Measurements from ENCODE around the gene ANO7.

Gene ANO7

DNA sequence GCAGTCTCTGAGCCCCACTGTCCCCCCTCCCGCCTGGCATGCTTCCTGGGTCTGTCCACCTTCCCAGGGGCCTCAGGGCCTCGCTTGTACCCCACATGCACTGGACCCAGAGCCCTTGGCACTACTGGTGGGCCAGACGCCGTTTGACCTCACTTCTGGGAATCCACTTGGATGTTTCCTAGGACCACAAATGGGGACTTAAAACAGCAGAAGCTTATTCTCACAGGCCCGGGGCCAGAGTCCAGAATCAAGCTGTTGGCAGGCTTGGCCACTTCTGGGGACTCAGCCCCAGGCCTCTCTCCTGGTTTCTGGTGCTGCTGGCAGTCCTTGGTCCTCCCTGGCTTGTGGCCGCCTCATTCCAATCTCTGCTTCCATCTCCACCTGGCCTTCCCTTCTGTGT is 19.6 kb downstream of the ANO7 start:
- DNase-seq (ENCODE audit: low spot score) = no peak

DNA sequence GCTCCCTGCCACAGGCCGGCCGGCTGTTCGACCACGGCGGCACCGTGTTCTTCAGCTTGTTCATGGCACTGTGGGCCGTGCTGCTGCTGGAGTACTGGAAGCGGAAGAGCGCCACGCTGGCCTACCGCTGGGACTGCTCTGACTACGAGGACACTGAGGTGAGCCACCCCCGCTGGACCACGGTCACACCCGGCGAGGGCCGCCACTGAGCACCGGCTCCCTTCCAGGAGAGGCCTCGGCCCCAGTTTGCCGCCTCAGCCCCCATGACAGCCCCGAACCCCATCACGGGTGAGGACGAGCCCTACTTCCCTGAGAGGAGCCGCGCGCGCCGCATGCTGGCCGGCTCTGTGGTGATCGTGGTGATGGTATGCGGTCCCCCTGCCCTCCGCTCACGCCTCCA is 20.8 kb downstream of the ANO7 start:
- DNase-seq (ENCODE audit: low spot score) = no peak

DNA sequence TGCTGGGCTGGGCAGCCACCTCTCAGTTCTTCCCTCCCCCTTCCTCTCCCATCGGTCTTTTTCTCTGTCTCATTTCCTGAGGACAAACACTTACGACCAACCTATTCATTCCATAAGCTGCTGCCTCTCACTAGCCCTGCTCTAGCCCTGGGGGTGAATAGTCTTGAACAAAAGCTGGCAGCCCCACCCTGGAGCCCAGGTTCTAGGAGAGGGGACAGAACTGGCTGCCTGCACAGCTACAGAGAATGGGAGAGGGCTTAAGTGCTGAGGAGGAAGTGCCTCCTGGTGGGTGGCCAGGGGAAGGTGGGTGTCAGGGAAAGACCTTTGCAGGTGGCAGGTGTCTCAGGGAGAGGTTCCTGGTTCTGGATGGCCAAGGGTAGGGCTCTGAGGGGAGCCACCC is 22.8 kb downstream of the ANO7 start:
- DNase-seq (ENCODE audit: low spot score) = no peak

DNA sequence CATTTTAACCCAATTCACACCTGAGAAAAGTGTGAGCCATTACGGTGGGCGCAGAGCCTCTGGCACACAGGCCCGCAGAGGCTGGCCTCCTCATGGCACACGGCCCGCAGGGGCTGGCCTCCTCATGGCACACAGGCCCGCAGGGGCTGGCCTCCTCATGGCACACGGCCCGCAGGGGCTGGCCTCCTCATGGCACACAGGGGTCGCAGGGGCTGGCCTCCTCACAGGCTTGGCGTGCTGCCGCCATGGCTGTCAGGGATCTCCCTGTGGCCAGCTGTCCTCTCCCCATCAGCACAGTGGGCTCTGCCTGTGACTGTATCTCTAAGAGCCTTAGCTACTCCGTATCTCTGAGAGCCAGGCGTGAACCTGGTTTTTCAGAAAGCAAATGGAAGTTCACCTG is 24.6 kb downstream of the ANO7 start:
- DNase-seq (ENCODE audit: low spot score) = no peak

DNA sequence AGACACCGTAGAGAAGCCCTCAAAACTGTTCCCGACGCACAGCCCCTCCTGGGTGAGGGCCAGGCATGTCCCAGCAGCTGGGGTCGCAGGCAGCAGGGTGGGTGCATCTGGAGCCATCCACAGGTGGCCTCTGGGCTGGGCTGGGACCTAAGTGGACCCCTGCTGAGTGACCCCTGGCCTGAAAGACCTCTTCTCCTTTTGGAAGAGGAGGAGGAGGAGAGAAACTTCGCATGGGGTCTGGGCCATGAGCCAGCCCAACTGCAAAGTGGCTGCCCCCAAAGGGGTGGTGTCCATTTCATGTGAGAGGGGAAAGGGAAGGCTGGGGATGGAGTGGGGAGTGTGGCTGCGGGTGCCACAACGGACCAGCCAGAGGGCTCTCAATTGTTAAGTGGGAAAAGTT is 25.1 kb downstream of the ANO7 start:
- DNase-seq (ENCODE audit: low spot score) = no peak

- no peak for DNase-seq (ENCODE audit: low spot score)
Observed at GRCh38 chr2:241214209-241214608, 25.7 kb downstream of the ANO7 start.

- no peak for DNase-seq (ENCODE audit: low spot score)
Observed at GRCh38 chr2:241214766-241215165, 26.3 kb downstream of the ANO7 start.

DNA sequence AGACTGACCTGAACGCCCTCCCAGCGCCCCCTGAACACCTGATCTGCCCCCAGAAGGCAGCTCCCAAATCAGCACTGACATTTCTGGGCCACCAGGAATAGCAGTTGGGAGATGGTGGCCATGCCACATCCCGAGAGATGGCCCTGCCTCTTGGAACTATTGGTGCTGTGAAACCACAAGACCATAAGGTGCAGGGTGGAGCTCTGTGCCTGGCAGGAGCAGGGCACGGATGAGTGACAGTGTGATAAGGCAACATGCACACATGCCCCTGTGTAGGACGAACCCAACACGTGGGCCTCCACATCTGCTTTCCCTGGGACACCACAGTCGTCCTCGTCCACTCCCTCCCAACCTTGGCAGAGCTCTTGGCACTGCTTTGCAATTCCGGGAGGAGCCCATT is 26.9 kb downstream of the ANO7 start:
- no peak for DNase-seq (ENCODE audit: low spot score)

- DNase-seq (ENCODE audit: low spot score) = no peak
Observed at GRCh38 chr2:241216211-241216761, 27.8 kb downstream of the ANO7 start.

DNA sequence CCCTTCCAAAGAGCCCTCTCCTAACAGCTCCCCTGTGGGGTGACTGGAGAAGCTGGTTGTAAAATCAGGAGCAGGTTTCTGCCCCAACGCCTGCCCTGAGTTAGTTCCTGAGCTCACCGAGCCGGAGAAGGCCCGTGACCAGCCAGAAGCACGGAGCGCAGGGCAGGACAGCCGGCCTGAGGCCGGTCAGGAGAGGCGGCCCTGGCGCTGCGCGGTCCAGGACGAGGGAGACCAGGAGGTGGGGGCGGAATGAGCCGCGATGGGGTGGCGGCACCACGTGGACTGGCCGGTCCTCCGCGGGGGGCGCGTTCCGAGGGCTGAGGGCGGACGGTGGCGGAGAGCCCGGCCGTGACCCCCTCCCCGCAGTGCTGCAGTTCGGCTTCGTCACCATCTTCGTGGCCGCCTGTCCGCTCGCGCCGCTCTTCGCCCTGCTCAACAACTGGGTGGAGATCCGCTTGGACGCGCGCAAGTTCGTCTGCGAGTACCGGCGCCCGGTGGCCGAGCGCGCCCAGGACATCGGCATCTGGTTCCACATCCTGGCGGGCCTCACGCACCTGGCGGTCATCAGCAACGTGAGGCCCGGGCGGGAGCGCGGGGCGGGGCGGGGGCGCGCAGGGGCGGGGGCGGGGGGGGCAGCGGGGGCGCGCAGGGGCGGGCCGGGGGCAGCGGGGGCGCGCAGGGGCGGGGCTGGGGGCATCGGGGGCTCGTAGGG is 29.0 kb downstream of the ANO7 start:
- no peak for DNase-seq (ENCODE audit: low spot score)

DNA sequence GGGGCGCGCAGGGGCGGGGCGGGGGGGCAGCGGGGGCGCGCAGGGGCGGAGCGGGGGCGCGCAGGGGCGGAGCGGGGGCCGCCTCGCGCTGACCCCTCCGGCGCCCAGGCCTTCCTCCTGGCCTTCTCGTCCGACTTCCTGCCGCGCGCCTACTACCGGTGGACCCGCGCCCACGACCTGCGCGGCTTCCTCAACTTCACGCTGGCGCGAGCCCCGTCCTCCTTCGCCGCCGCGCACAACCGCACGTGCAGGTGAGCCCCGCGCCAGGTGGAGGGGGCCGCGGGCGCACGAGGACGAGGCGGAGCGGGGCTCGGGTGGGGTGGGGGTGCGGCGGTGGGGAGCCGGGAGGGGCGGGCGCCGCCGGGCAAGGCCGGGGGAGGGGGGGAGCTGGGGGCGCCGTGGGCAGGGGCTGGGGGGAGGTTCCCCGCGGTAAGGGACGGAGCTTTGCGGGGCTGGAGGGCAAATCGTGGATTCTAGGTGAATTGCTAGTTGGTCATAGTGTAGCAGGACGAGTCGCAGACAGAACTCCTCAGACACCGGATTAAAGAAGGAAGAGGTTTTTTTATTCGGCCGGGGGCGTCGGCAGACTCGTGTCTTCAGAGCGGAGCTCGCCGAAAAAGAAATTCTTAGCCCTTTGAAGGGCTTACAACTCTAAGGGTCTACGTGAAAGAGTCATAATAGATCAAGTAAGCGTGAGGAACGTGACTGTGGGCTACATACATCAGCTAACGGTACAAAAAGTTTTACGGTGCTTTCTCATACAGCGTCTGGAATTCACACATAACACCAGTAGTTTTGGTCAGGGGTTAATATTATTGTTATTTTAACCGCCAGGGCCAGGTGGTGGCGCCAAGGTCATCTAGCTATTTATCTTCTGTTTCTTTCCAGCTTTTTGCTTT is 29.9 kb downstream of the ANO7 start:
- DNase-seq (ENCODE audit: low spot score) = no peak

DNA sequence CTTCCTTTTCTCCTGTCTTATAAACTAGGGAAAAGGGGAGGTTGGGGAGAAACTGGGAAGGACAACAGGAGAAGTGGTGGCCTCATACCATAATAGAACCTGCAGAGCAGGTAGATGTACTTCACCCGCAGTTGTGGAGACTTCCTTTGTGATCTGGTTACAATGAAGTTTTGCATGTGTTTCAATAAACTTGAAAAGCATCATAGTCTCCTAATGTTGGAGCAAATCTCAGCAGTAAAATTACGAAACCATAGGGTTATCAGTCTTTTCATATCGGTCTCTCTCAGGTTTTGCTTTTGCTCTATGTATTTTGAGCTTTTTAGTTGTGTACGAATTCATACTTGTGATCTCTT is 30.5 kb downstream of the ANO7 start:
- DNase-seq (ENCODE audit: low spot score) = no peak

DNA sequence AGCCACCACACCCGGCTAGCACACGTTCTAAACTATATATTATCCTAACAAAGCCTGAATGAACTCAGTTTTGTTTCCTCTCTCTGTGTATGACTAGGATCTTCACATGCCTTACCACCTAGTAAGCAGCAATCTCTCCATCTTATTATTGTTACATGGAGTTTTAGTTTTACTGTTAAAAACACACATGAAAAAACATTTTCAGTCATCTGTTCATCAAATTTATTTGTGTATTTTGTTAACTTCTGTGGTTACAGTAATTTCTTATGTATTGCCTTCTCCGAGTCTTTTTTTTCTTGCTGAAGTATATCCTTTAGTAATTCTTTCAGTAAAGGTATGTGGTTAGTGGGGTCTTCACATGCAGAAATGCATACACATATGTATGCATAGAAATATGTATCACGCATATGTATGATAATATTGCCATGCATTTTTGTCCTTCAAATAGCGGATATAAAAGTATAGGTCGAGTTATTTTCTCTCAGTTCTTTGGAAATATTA is 31.4 kb downstream of the ANO7 start:
- DNase-seq (ENCODE audit: low spot score) = no peak

- no peak for DNase-seq (ENCODE audit: low spot score)
Observed at GRCh38 chr2:241223211-241224017, 34.9 kb downstream of the ANO7 start.

- no peak for DNase-seq (ENCODE audit: low spot score)
Observed at GRCh38 chr2:241224018-241224850, 35.8 kb downstream of the ANO7 start.

- DNase-seq (ENCODE audit: low spot score) = no peak
Observed at GRCh38 chr2:241224851-241225438, 36.5 kb downstream of the ANO7 start.

GRCh38 chr2:241225545-241225944 is 37.1 kb downstream of the ANO7 start:
- no peak for DNase-seq (ENCODE audit: low spot score)

DNA sequence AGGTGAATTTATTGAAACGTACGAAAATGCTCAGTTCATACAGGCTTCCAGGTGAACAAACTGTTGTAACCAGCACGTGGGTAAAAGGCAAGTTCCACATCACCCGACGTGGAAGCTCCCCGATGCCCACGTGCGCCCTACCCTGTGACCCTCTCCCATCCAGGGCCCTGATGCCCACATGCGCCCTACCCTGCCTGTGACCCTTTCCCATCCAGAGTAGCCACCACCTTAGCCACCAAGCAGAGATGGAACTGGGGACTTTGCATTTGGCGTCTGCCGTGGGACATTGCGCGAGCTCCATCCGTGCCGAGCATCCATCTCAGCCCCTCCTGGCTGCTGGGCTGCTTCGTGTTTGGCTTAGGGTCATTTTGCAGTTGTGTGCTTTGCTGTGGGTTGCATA is 37.5 kb downstream of the ANO7 start:
- no peak for DNase-seq (ENCODE audit: low spot score)

DNA sequence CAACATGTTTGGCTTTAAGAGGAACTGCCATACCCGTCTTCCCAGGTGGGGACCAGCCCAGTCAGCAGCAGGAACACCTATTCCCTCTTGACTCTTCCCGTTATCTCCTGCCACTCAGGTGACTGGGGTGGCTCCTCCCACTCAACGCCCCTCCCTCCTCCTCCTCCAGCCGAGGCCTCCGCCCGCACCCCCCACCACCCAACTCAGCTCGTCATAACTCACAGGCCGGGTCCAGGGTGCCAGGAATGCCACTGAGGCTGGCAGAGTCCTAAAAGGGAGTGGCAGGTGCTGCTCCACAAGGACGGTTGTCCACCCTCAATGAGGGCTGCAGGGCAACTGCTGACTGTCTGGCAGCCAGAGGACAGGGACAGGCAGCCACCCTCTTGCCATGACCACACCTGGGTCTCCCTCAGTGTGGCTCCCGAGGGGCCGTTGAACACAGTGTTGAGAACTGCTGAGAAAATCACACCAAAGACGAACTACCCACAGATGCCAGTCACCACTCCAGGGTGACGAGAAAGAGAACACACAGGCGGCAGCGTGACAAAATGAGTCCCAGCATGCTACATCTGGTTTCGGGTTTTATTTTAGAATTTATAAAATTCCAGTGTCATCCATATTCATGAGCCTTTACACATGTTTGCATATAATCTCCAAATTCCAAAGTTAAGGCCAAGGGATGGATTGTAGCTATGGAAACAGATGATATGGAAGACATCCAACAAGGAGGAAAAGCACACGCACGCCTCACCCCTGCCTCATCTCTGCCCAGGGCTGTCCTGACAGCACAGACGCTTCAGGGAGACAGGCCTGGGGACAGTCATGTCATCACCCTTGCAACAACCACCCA is 38.5 kb downstream of the ANO7 start:
- DNase-seq (ENCODE audit: low spot score) = no peak

GRCh38 chr2:241227594-241227993 is 39.1 kb downstream of the ANO7 start:
- no peak for DNase-seq (ENCODE audit: low spot score)
